Mesendoderm (in vitro differentiated cells): ENCODE data around the gene ZNF563. TPM values are rescaled to one million over a fixed set of nuclear protein-coding genes. Genes with fewer than 3 reads are reported as not detected.

Experiments
- DNase-seq: peaks from one replicate; pipeline ENCODE4 v3.0.0; 2013
- H2AK5ac ChIP-seq: 2 replicates; pipeline ENCODE4 v1.6.1; 2013; ENCODE audit warnings: low read length, inconsistent platforms
- H2BK120ac ChIP-seq: 2 replicates; pipeline ENCODE4 v1.6.1; 2013; ENCODE audit warnings: low read depth, mild to moderate bottlenecking, low read length, moderate library complexity, mixed read lengths
- H2BK15ac ChIP-seq: replicated peaks from 2 replicates; pipeline ENCODE4 v1.6.1; 2013; ENCODE audit warnings: low read depth, mild to moderate bottlenecking, moderate library complexity
- H2BK5ac ChIP-seq: 2 replicates; pipeline ENCODE4 v1.6.1; 2013; ENCODE audit warnings: low read length, inconsistent platforms
- H3K18ac ChIP-seq: 2 replicates; pipeline ENCODE4 v1.6.1; 2013; ENCODE audit warnings: mild to moderate bottlenecking, low read length, mixed read lengths
- H3K23ac ChIP-seq: one replicate; pipeline ENCODE4 v1.6.1; 2013; ENCODE audit warnings: low read length
- H3K27ac ChIP-seq: 2 replicates; pipeline ENCODE4 v1.5.1; 2013; ENCODE audit warnings: low read depth, mild to moderate bottlenecking, inconsistent platforms, low read length, moderate library complexity
- H3K27me3 ChIP-seq: 2 replicates; pipeline ENCODE4 v1.6.1; 2013; ENCODE audit warnings: low read length, control low read depth, mild to moderate bottlenecking, inconsistent platforms; ENCODE audit not compliant: insufficient read depth, poor library complexity
- H3K36me3 ChIP-seq: 2 replicates; pipeline ENCODE4 v1.6.1; 2013; ENCODE audit warnings: low read length, inconsistent platforms; ENCODE audit not compliant: control insufficient read depth, insufficient read depth
- H3K4ac ChIP-seq: one replicate; pipeline ENCODE4 v1.6.1; 2013; ENCODE audit warnings: low read depth, mild to moderate bottlenecking, low read length, moderate library complexity
- H3K4me1 ChIP-seq: 2 replicates; pipeline ENCODE4 v1.6.1; 2013; ENCODE audit warnings: low read depth, low read length, inconsistent platforms; ENCODE audit not compliant: control insufficient read depth
- H3K4me2 ChIP-seq: 2 replicates; pipeline ENCODE4 v1.6.1; 2013; ENCODE audit warnings: low read length
- H3K4me3 ChIP-seq: 2 replicates; pipeline ENCODE4 v1.5.1; 2013; ENCODE audit warnings: mild to moderate bottlenecking, low read length
- H3K56ac ChIP-seq: one replicate; pipeline ENCODE4 v1.6.1; 2013; ENCODE audit warnings: low read length
- H3K79me1 ChIP-seq: 2 replicates; pipeline ENCODE4 v1.6.1; 2013; ENCODE audit warnings: low read length, inconsistent platforms
- H3K79me2 ChIP-seq: 2 replicates; pipeline ENCODE4 v1.6.1; 2013; ENCODE audit warnings: mild to moderate bottlenecking, low read length; ENCODE audit not compliant: control insufficient read depth, insufficient read depth
- H3K9ac ChIP-seq: 2 replicates; pipeline ENCODE4 v1.6.1; 2013; ENCODE audit warnings: low read length, inconsistent platforms
- H4K5ac ChIP-seq: one replicate; pipeline ENCODE4 v1.6.1; 2013; ENCODE audit warnings: low read length
- H4K8ac ChIP-seq: one replicate; pipeline ENCODE4 v1.6.1; 2013; ENCODE audit warnings: low read depth, mild to moderate bottlenecking, control low read depth, low read length, moderate library complexity
- WGBS: extraction: QIAGEN DNeasy Blood & Tissue Kit; methylation state at CpG from one replicate; pipeline ENCODE4 v1.1.7; 2013; ENCODE audit warnings: low lambda C conversion rate, missing lambda C conversion rate; ENCODE audit not compliant: insufficient coverage; ENCODE audit errors: extremely low coverage; 5-methylcytosine and 5-hydroxymethylcytosine counted together
- polyA plus RNA-seq, 2 experiments: library from polyadenylated mRNA; stranded (reverse); fragments of 200-250 nt; gene quantifications; one replicate each; pipeline ENCODE4 v1.2.3, GENCODE V29; 2013

ZNF563 gene
- polyA plus RNA-seq (2013, experiment 1 of 2) = 1.0 TPM
- polyA plus RNA-seq (2013, experiment 2 of 2) = 0.91 TPM

GRCh38 chr19:12333162-12334159 is at the start of gene ZNF563:
TSS of gene ZNF563 (minus strand) at chr19:12333633. CDS start at chr19:12333482, 151 bp downstream.
- Histone ChIP-seq H3K9ac (peak within 1 kb of the TSS; percentile 79), H3K56ac (peak within 1 kb of the TSS; percentile 92), H4K8ac (no peak within 1 kb of the TSS), H2BK120ac (no peak within 1 kb of the TSS), H3K18ac (peak within 1 kb of the TSS; percentile 10), H4K5ac (no peak within 1 kb of the TSS), H3K27me3 (no peaks in the 10 kb centered on the region), H3K79me1 (no peaks in the 10 kb centered on the region), H3K4me2 (peak within 1 kb of the TSS; percentile 73), H3K23ac (no peak within 1 kb of the TSS), H3K79me2 (no peaks in the 10 kb centered on the region), H3K4me3 (peak within 1 kb of the TSS; percentile 68), H3K4ac (no peak within 1 kb of the TSS), H3K36me3 (no peaks in the 10 kb centered on the region), H3K4me1 (peaks cover 2% of the 10 kb centered on the region), H3K27ac (no peak within 1 kb of the TSS), H2AK5ac (no peak within 1 kb of the TSS), H2BK5ac (no peak within 1 kb of the TSS), H2BK15ac (no peak within 1 kb of the TSS)
- DNase-seq = peak; percentile 98
- no CpG with 5 or more reads among the region's 55 CpGs for WGBS

DNA sequence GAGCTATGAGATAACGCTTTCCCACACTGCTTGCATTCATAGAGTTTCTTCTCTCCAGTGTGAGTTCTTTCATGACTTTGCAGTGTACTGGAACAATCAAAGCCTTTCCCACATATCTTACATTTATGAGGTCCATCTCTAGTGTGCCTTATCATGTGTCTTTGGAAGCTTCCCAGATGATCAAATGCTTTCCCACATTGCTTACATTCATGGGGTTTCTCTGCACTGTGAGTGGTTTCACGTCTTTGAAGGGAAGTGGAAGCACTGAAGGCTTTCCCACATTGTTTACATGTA is 47.0 kb upstream of the ZNF563 start:
- no CpG with 5 or more reads among the region's 2 CpGs for WGBS
- Histone ChIP-seq H3K79me2 (no peaks in the 10 kb centered on the region), H2BK15ac (no peak overlapping the region), H3K27ac (no peak overlapping the region), H2BK5ac (no peak overlapping the region), H3K36me3 (no peaks in the 10 kb centered on the region), H2BK120ac (no peak overlapping the region), H3K9ac (no peak overlapping the region), H3K4ac (no peak overlapping the region), H3K18ac (no peak overlapping the region), H3K56ac (no peak overlapping the region), H4K5ac (no peak overlapping the region), H3K4me2 (no peak overlapping the region), H3K79me1 (no peaks in the 10 kb centered on the region), H3K4me1 (no peaks in the 10 kb centered on the region), H4K8ac (no peak overlapping the region), H3K23ac (no peak overlapping the region), H3K4me3 (no peak overlapping the region), H2AK5ac (no peak overlapping the region), H3K27me3 (no peaks in the 10 kb centered on the region)
- DNase-seq = no peak

GRCh38 chr19:12379732-12380443 is 46.5 kb upstream of the ZNF563 start:
- Histone ChIP-seq H3K4me3 (no peak overlapping the region), H2AK5ac (no peak overlapping the region)
- peak; percentile 18 for DNase-seq

GRCh38 chr19:12374026-12374425 is 40.6 kb upstream of the ZNF563 start:
- WGBS = no CpG with 5 or more reads among the region's 1 CpG
- Histone ChIP-seq H3K36me3 (no peaks in the 10 kb centered on the region), H2BK15ac (no peak overlapping the region), H3K4me1 (no peaks in the 10 kb centered on the region), H3K27me3 (no peaks in the 10 kb centered on the region), H3K23ac (no peak overlapping the region), H3K18ac (no peak overlapping the region), H4K8ac (no peak overlapping the region), H3K4me2 (no peak overlapping the region), H2AK5ac (no peak overlapping the region), H3K79me2 (no peaks in the 10 kb centered on the region), H2BK5ac (no peak overlapping the region), H3K4me3 (no peak overlapping the region), H4K5ac (no peak overlapping the region), H3K27ac (no peak overlapping the region), H2BK120ac (no peak overlapping the region), H3K79me1 (no peaks in the 10 kb centered on the region), H3K56ac (no peak overlapping the region), H3K4ac (no peak overlapping the region), H3K9ac (no peak overlapping the region)
- no peak for DNase-seq

More at GRCh38 chr19:12379732-12380443, 46.5 kb upstream of the ZNF563 start:
- H3K4me1 ChIP-seq = no peaks in the 10 kb centered on the region
- H3K9ac ChIP-seq = no peak overlapping the region
- H2BK15ac ChIP-seq = no peak overlapping the region
- H3K27me3 ChIP-seq = no peaks in the 10 kb centered on the region
- H3K36me3 ChIP-seq = no peaks in the 10 kb centered on the region
- no peak overlapping the region for H4K5ac ChIP-seq
- no CpG with 5 or more reads among the region's 5 CpGs for WGBS
- no peaks in the 10 kb centered on the region for H3K79me2 ChIP-seq
- H3K18ac ChIP-seq = no peak overlapping the region
- H2BK5ac ChIP-seq = no peak overlapping the region
- H3K4me2 ChIP-seq = no peak overlapping the region
- no peak overlapping the region for H3K4ac ChIP-seq
- no peak overlapping the region for H3K56ac ChIP-seq
- no peaks in the 10 kb centered on the region for H3K79me1 ChIP-seq
- no peak overlapping the region for H2BK120ac ChIP-seq
- no peak overlapping the region for H3K23ac ChIP-seq
- H4K8ac ChIP-seq = no peak overlapping the region
- no peak overlapping the region for H3K27ac ChIP-seq

GRCh38 chr19:12365236-12366162 is 32.1 kb upstream of the ZNF563 start, which contains the start of gene ZNF442:
TSS of gene ZNF442 (minus strand) at chr19:12365683. CDS start at chr19:12363631, 2,052 bp downstream.
- Histone ChIP-seq H2AK5ac (no peak within 1 kb of the TSS), H3K18ac (no peak within 1 kb of the TSS), H3K36me3 (no peaks in the 10 kb centered on the region), H3K4ac (no peak within 1 kb of the TSS), H3K9ac (peak within 1 kb of the TSS; percentile 80), H2BK120ac (no peak within 1 kb of the TSS), H3K4me3 (peak within 1 kb of the TSS; percentile 44), H3K4me1 (no peaks in the 10 kb centered on the region), H4K8ac (no peak within 1 kb of the TSS), H3K4me2 (peak within 1 kb of the TSS; percentile 88), H3K56ac (peak within 1 kb of the TSS; percentile 90), H3K79me1 (no peaks in the 10 kb centered on the region), H3K79me2 (no peaks in the 10 kb centered on the region), H4K5ac (no peak within 1 kb of the TSS), H3K27ac (no peak within 1 kb of the TSS), H3K27me3 (peaks cover 2% of the 10 kb centered on the region), H3K23ac (no peak within 1 kb of the TSS), H2BK15ac (no peak within 1 kb of the TSS), H2BK5ac (no peak within 1 kb of the TSS)
- no CpG with 5 or more reads among the region's 51 CpGs for WGBS
- peak; percentile 100 for DNase-seq
